GM12874 (cell line): Measurements from ENCODE around the gene SPOUT1.

Experiments used
- CTCF ChIP-seq: IDR thresholded peaks from 2 replicates; pipeline ENCODE4 v1.5.1; 2011; ENCODE audit warnings: low read depth, mild to moderate bottlenecking, control low read depth, low read length, moderate library complexity; ENCODE audit not compliant: insufficient read depth

Gene SPOUT1

GRCh38 chr9:128773049-128773448, 56.5 kb downstream of the SPOUT1 start:
- TF ChIP-seq CTCF = no peak

GRCh38 chr9:128771745-128772519, 57.7 kb downstream of the SPOUT1 start, which contains the start of gene ZER1:
Gene ZER1 (minus strand): TSS chr9:128771927. CDS start chr9:128755565, 16,362 bp downstream.
- TF ChIP-seq CTCF = no peak

GRCh38 chr9:128771094-128771721, 58.4 kb downstream of the SPOUT1 start:
- TF ChIP-seq CTCF = no peak

DNA sequence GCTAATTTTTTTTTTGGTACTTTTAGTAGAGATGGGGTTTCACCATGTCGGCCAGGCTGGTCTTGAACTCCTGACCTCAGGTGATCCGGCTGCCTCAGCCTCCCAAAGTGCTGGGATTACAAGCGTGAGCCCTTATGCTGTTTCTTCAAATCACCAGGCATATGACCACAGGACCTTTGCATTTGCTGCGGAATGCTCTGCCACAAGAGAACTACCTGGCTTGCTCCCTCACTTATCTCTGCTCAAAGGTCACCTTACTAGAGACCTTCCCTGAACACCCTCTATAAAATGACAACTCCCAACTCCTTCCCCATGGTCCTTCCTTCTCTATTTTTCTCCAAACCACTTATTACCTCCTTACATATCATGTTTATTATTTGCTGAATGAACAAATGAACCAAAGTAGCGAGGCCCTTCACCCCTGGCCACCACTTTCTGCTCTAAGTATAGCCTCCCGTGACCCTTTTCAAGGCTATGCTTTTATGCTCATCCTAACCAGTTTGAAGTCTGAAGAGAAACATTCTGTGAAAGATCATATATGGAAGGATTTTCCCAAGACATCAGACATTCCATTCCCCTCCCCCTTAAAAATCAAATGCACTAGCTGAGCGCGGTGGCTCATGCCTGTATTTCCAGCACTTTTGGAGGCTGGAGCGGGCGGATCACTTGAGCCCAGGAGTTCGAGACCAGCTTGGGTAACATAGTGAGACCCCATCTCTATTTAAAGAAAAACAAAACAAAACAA, 59.1 kb downstream of the SPOUT1 start:
- TF ChIP-seq CTCF = no peak
